Activated CD4-positive, alpha-beta T cell treated with anti-CD3 and anti-CD28 coated beads, Interleukin-2, amount 50 U/mL, for 16 hours (primary cell): ENCODE measurements around the gene NEBL.

Experiments used
- DNase-seq: peaks from one replicate; pipeline ENCODE4 v3.0.0-alpha.2; 2020

Gene NEBL

DNA sequence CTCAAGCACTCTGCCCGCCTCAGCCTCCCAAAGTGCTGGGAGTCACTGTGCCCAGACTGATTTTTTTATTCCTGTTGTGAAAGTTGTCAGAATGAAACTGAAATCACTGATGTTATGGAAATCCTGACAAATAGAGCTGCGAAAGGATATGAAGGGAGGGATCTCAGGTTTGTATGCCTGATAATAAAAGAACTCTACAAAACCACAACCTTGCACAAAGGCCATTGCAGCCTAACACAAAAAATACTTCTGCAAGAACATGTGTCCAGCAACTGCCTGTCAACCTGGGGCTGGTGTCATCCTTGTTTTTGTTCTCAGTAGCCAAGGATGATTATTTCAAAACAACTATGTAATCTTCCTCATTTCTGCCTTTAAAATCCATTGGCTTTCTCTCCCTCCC lies 126.1 kb downstream of the NEBL start:
- no peak for DNase-seq

- DNase-seq, result no peak
These were observed 127.6 kb downstream of the NEBL start for GRCh38 chr10:20769481-20769880.

- DNase-seq, result no peak
These were observed 128.3 kb downstream of the NEBL start for GRCh38 chr10:20768843-20769242.

GRCh38 chr10:20767028-20767427 lies 130.1 kb downstream of the NEBL start:
- DNase-seq, result no peak

DNA sequence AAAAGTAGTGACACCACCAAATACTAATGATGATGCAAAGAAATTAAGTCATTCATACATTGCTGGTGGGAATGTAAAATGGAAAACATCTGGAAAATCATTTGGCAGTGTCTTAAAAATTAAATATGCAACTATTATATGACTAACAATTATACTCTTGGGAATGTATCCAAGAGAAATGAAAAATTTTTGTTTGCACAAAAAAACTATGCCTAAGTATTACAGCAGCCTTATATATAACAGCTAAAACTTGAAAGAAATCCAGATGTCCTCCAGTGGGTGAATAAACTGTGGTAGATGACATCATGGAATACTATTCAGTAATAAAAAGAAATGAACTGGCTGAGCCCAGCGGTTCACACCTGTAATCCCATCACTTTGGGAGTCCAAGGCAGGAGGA lies 132.0 kb downstream of the NEBL start:
- no peak for DNase-seq

DNA sequence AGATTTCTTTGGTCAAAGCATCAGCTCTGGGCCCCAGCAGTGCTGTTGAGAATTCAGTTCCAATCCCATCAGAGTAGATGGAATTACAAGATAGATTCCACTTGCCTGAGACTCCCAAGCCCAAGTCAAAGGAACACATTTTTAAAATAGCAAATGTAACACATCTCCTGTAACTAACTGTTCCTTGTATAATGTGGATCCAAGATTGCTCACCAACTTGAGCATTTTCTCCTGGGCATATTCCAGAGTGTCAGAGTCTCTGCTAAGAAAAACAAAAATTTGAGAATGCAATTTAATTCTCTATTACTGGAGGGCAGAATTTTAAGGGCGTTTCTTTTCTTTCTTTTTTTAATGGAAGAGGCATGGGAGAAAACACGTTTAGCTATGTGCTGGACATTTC lies 136.7 kb downstream of the NEBL start:
- no peak for DNase-seq

DNA sequence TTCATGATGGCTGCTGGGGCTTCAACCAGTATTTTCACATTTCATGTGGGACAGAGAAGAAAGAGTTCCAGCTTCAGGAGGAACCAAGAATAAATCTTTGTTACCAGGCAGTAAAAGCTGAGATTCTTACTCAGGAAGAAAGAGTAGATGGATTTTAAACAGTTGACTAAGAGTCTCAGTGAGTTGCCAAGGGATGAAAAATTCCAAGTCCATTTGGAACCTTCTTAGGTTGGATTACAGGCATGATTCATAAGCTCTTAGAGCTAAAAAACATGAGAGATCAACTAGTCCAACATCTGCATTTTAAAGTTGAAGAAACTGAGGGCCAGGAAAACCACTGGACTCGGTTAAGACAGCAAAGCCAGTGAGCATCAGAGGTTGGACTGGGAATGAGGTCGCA lies 148.6 kb downstream of the NEBL start:
- no peak for DNase-seq

DNA sequence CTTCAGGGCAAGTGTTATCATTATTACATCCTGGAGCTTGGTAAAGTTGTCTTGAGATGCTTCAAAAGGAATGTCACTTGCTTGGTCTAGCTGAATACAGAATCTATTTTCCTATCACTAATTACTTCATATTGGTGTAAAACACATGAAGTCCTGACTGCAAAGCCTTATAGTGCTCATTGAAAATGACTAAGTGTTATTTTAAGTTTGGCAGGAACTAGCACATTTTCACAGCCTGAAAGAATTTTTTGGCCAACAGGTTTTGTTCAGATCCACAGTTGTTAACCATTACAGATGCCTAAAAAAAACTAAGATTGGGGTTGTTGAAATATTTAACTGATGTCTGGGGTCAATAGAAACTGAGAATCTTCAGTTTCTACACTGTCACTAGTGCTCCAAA lies 149.3 kb downstream of the NEBL start:
- no peak for DNase-seq

DNA sequence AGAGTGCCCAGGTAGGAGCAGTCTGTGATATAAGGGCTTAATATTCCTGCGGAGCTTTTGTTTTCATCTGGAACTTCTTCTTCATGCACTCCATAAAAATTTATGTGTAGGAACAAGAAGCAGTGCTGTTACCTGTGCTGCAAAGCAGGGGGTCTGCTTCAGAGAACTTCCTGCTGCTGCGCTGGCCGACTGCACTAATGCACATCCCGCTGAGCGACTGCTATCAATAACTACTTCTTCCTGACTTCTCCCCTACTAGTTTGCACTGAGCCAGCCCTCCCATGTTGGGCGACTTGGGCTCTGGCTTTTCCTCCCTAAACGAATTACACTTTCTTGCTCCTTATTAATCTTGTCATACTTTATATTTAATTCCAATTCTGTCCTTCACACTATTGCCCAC lies 150.3 kb downstream of the NEBL start:
- no peak for DNase-seq

DNA sequence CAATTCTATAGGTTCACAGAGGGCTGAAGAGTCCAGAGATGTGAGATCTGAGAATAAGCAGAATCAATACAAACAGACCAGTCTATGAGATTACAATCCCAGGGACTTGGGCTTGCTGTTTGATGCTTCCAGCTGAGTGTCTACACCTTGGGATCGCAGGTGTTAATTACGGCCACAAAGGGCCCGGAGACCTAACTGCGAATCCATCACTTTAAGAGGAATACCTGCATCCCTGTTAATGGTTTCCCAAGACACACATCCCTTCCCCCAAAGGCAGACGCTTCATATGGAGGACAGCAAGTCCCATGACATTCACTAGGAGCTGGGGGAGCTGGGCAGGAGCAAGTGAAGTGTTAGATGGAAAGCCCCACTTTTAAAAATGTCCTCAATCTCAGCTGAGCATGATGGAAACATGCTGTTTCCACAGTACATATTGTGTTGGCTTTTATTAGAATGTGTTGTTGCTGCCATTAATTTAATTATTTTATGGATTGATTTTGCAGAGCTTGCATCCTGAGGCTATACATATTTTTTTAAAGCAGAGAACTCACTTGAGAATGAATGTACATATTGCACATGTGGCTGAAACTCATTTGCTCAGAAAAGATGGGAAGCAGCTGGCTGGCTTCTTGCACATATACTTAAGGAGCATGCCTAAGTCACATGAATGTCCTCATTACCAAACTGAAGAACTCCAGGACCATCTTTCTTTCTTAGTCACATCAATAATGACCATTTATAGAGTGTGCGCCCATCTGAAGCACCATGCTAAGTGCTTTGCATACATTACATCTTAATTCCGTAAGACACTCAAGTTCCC lies 151.3 kb downstream of the NEBL start:
- no peak for DNase-seq

DNA sequence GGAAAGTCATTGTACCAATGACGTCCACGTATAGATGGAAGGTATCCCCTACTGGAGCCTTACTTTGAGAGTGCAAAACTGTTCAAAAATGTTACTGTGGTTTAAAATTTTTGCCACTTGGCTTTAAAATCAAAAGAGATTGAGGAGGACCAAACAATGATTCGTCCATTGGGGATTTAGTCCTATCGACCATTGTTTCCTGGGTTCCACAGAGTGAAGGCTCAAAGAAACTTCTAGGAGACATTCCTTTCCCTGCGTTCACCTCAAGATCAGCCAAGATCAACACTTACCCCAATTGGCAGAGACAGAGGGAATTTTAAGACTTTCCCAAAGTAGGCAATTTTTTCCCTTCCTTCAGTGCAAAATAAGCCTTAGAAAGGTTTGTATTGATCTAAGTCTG lies 152.3 kb downstream of the NEBL start:
- no peak for DNase-seq

DNA sequence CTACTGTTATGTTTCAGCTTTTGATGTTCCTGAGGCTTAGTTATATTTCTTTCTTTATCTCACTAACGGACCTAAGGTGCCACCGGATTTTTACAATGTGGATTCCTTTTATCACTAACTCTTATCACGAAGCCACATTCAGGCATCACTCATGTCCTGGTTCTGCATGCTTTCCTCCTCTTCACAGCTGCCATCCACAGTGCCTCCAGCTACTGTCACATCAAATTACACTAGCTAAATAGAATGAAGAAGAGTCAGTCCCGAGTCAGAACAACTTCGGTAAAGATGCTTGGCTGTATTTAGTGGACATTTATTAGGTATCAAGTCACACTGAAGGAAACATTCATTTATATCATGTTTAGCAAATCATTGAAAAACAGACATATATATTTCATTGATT lies 153.2 kb downstream of the NEBL start:
- DNase-seq, result no peak

- no peak for DNase-seq
These were observed 154.2 kb downstream of the NEBL start for GRCh38 chr10:20742737-20743541.

DNA sequence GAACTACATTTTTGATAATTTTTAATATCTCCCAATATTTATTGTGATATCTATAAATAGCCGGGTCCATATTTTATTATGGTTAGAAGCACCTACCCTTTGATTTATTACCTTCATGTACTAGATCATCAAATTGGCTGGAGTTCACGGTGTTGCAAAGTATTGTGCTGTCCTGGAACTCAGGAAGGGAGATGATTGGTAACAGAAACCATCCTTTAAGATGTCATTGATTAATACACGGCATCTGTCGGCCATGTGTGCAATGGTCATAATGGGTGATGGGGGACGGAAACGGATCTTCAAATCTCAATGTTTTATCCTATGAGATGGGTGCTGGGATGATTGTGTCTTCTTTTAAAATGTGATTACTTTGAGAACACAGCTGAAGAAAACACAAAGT lies 157.0 kb downstream of the NEBL start:
- no peak for DNase-seq

DNA sequence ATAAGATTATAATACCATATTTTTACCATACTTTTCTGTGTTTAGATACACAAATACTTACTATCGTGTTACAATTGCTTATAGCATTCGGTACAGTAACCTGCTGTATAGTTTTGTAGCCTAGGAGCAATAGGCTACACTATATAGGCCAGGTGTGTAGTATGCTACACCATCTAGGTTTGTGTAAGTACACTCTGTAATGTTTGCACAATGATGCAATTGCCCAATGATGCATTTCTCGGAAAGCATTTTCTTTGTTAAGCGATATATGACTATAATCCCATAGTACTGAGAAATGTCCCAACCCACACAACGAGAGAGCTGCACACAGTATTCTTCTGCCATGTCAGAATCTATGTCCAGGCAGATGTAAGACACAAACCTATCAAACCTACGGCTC lies 160.0 kb downstream of the NEBL start:
- DNase-seq, result no peak
